Thyroid gland (tissue), 4 donors: ENCODE measurements around the gene CEACAM8.

Source experiments
- POLR2A ChIP-seq, 2 donors: fragments of 450-650 bp; IDR thresholded peaks; one replicate each; pipeline ENCODE4 v1.6.1; 2017; ENCODE audit warnings: antibody characterized with exemption in 2 of 2, mild to moderate bottlenecking in 2 of 2, moderate library complexity in 1 of 2
- TF ChIP-seq, protein P1 (sequence below), 6 experiments: fragments of 200-600 bp in 3 of 6; fragments of 450-650 bp in 3 of 6; sonication (generic) in 3 of 6; IDR thresholded peaks; one replicate each; pipeline ENCODE4 v1.5.1; 2016 to 2019; ENCODE audit warnings: antibody characterized with exemption in 6 of 6, mild to moderate bottlenecking in 2 of 6, inconsistent platforms in 1 of 6, moderate library complexity in 1 of 6

DNA sequence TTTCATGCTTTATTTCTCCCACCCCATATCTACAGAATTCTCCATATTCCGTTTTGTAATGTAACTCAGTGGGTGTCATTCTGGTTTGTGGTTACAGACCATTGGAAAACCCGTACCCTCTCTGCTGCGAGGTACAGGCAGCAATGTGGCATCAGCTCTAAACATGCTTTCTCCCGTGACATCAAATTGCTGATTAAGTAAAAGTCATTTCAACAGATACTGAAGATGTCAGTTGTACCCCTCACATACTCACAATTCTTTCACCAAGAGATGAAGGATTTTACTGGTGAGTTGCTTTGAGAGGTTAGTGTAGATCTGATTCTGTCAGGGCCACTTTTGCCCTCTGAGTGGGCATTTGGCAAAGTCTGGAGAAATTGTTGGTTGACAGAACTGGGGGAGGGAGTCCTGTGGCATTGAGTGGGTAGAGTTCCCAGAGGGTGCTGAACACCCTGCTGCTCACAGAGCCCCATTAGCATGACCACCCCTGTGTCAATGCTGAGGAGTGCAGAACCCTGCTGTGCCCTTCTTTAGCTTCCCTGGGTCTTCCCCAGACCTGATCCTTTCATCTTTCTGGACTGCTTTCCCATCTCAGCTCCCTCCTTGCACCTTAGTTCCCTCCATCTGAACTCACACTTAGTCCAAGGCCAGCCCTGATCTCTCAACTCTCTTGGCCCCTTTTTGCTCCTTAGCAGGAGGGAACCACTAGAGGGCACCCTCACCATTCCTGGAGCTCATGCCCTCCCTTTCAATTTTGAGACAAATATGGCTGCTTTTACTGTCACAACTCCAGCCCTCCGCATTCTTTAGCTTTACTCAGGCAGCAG is 39.9 kb upstream of the CEACAM8 start:
- TF ChIP-seq, protein P1, sequence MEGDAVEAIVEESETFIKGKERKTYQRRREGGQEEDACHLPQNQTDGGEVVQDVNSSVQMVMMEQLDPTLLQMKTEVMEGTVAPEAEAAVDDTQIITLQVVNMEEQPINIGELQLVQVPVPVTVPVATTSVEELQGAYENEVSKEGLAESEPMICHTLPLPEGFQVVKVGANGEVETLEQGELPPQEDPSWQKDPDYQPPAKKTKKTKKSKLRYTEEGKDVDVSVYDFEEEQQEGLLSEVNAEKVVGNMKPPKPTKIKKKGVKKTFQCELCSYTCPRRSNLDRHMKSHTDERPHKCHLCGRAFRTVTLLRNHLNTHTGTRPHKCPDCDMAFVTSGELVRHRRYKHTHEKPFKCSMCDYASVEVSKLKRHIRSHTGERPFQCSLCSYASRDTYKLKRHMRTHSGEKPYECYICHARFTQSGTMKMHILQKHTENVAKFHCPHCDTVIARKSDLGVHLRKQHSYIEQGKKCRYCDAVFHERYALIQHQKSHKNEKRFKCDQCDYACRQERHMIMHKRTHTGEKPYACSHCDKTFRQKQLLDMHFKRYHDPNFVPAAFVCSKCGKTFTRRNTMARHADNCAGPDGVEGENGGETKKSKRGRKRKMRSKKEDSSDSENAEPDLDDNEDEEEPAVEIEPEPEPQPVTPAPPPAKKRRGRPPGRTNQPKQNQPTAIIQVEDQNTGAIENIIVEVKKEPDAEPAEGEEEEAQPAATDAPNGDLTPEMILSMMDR (IDR thresholded peaks at IDR 0.05): peak in 4 of 6 experiments; percentile 12 to 51 (median 36)
- TF ChIP-seq POLR2A (IDR thresholded peaks at IDR 0.05): no peak
